GM21526 (cell line): ENCODE results near the gene SPA17.

Experiments used
- ATAC-seq: cut with Tn5 transposase; IDR thresholded peaks from one replicate; pipeline ENCODE4 v1.9.1; 2021; ENCODE audit warnings: moderate library complexity; ENCODE audit not compliant: unreplicated experiment, low FRiP score

SPA17 gene

GRCh38 chr11:124661553-124661952, 12.2 kb upstream of the SPA17 start:
- no peak for ATAC-seq

- no peak for ATAC-seq
These were observed 11.6 kb upstream of the SPA17 start for GRCh38 chr11:124662106-124662505.

- ATAC-seq: no peak
These were observed 9.8 kb upstream of the SPA17 start for GRCh38 chr11:124663861-124664260.

- no peak for ATAC-seq
These were observed 6.1 kb upstream of the SPA17 start for GRCh38 chr11:124667601-124668000.

- ATAC-seq: no peak
These were observed 4.5 kb upstream of the SPA17 start for GRCh38 chr11:124669193-124669592.

- no peak for ATAC-seq
These were observed 3.0 kb upstream of the SPA17 start for GRCh38 chr11:124670732-124671131.

GRCh38 chr11:124672536-124673215, 1.0 kb upstream of the SPA17 start:
- ATAC-seq: no peak

GRCh38 chr11:124674168-124674517, 439 bp downstream of the SPA17 start:
- no peak for ATAC-seq

- no peak for ATAC-seq
These were observed 867 bp downstream of the SPA17 start for GRCh38 chr11:124674571-124674970.

GRCh38 chr11:124676386-124676785, 2.7 kb downstream of the SPA17 start:
- no peak for ATAC-seq

- no peak for ATAC-seq
These were observed 4.7 kb downstream of the SPA17 start for GRCh38 chr11:124678416-124678815.

GRCh38 chr11:124681421-124681820, 7.7 kb downstream of the SPA17 start:
- ATAC-seq: no peak

GRCh38 chr11:124682443-124682842, 8.7 kb downstream of the SPA17 start:
- ATAC-seq: no peak

GRCh38 chr11:124693142-124693541, 19.4 kb downstream of the SPA17 start:
- ATAC-seq: no peak

- ATAC-seq: no peak
These were observed 25.8 kb downstream of the SPA17 start for GRCh38 chr11:124699547-124699946.

GRCh38 chr11:124700028-124700427, 26.3 kb downstream of the SPA17 start:
- ATAC-seq: no peak

GRCh38 chr11:124707829-124708228, 34.1 kb downstream of the SPA17 start:
- no peak for ATAC-seq

- no peak for ATAC-seq
These were observed 38.7 kb downstream of the SPA17 start for GRCh38 chr11:124712392-124712791.

- ATAC-seq: no peak
These were observed 42.9 kb downstream of the SPA17 start for GRCh38 chr11:124716591-124716990.

GRCh38 chr11:124717421-124717785, 43.7 kb downstream of the SPA17 start:
- no peak for ATAC-seq

- no peak for ATAC-seq
These were observed 44.3 kb downstream of the SPA17 start for GRCh38 chr11:124717786-124718651.

- no peak for ATAC-seq
These were observed 45.1 kb downstream of the SPA17 start for GRCh38 chr11:124718801-124719200.
